Measurements from ENCODE around the gene MARCHF9.

Gene MARCHF9

GRCh38 chr12:57763881-57764661 lies 9.2 kb downstream of the MARCHF9 start:
- Histone ChIP-seq H2BK15ac (ENCODE audit: low read depth, poor library complexity, severe bottlenecking) (no peak overlapping the region), H3K4ac (ENCODE audit: low read depth in 1 of 2, low read length in 2 of 2) (no peak overlapping the region), H2AFZ (ENCODE audit: low read depth, low read length) (no peak overlapping the region), H3K79me1 (replicated peaks; ENCODE audit: low read length, poor library complexity, severe bottlenecking) (no peaks in the 10 kb centered on the region), H2BK5ac (ENCODE audit: low read depth, low read length, poor library complexity, severe bottlenecking) (no peak overlapping the region), H3K4me2 (ENCODE audit: low read length, poor library complexity, severe bottlenecking) (no peak overlapping the region), H4K91ac (ENCODE audit: low read length) (no peak overlapping the region), H3K14ac (ENCODE audit: low read length in 2 of 2) (no peak overlapping the region), H3K9me3 (ENCODE audit: control insufficient read depth, low read length) (no peaks in the 10 kb centered on the region), H3K4me1 (ENCODE audit: control insufficient read depth, insufficient read depth, low read depth, low read length) (peaks cover 24% of the 10 kb centered on the region), H3K9ac (ENCODE audit: low read length) (no peak overlapping the region), H4K8ac (ENCODE audit: low read length) (no peak overlapping the region), H3K27me3 (ENCODE audit: control insufficient read depth in 1 of 2, insufficient read depth in 1 of 2, low read length in 2 of 2) (peaks cover 52 to 58% of the 10 kb centered on the region in 2 experiments), H3K4me3 (ENCODE audit: insufficient read depth in 1 of 2, low read depth in 1 of 2, low read length in 2 of 2) (no peak overlapping the region), H3K23ac (ENCODE audit: low read length in 2 of 2) (no peak overlapping the region), H2BK12ac (ENCODE audit: low read length in 2 of 2) (no peak overlapping the region), H2AK5ac (ENCODE audit: low read length, severe bottlenecking) (no peak overlapping the region), H3K27ac (ENCODE audit: low read length, poor library complexity, severe bottlenecking) (no peak overlapping the region), H2BK120ac (ENCODE audit: low read depth, low read length) (no peak overlapping the region), H3K36me3 (ENCODE audit: control insufficient read depth in 1 of 2, insufficient read depth in 2 of 2, low read depth in 1 of 2, low read length in 2 of 2) (peaks cover 11% of the 10 kb centered on the region in 2 experiments), H3K18ac (ENCODE audit: low read depth in 1 of 2, low read length in 2 of 2) (no peak overlapping the region)
- no peak for DNase-seq
- 81% methylated on average over 6 of the region's 6 CpGs for WGBS

- Histone ChIP-seq H4K8ac (ENCODE audit: low read length) (no peak overlapping the region), H3K14ac (ENCODE audit: low read length in 2 of 2) (peak overlapping the region in 1 of 2 experiments; percentile 88), H3K36me3 (ENCODE audit: control insufficient read depth in 1 of 2, insufficient read depth in 2 of 2, low read depth in 1 of 2, low read length in 2 of 2) (peaks cover 14 to 17% of the 10 kb centered on the region in 2 experiments), H3K27ac (ENCODE audit: low read length, poor library complexity, severe bottlenecking) (no peak overlapping the region), H2BK15ac (ENCODE audit: low read depth, poor library complexity, severe bottlenecking) (no peak overlapping the region), H4K91ac (ENCODE audit: low read length) (no peak overlapping the region), H2BK5ac (ENCODE audit: low read depth, low read length, poor library complexity, severe bottlenecking) (no peak overlapping the region), H3K23ac (ENCODE audit: low read length in 2 of 2) (peak overlapping the region in 1 of 2 experiments; percentile 97), H2AFZ (ENCODE audit: low read depth, low read length) (no peak overlapping the region), H2AK5ac (ENCODE audit: low read length, severe bottlenecking) (no peak overlapping the region), H2BK12ac (ENCODE audit: low read length in 2 of 2) (no peak overlapping the region), H3K4ac (ENCODE audit: low read depth in 1 of 2, low read length in 2 of 2) (no peak overlapping the region), H3K9ac (ENCODE audit: low read length) (peak overlapping the region; percentile 32), H2BK120ac (ENCODE audit: low read depth, low read length) (no peak overlapping the region), H3K18ac (ENCODE audit: low read depth in 1 of 2, low read length in 2 of 2) (no peak overlapping the region), H3K4me3 (ENCODE audit: insufficient read depth in 1 of 2, low read depth in 1 of 2, low read length in 2 of 2) (peak overlapping the region in 1 of 2 experiments; percentile 73), H3K9me3 (ENCODE audit: control insufficient read depth, low read length) (no peaks in the 10 kb centered on the region), H3K79me1 (replicated peaks; ENCODE audit: low read length, poor library complexity, severe bottlenecking) (peaks cover 1% of the 10 kb centered on the region), H3K4me1 (ENCODE audit: control insufficient read depth, insufficient read depth, low read depth, low read length) (peaks cover 24% of the 10 kb centered on the region), H3K4me2 (ENCODE audit: low read length, poor library complexity, severe bottlenecking) (peak overlapping the region; percentile 59), H3K27me3 (ENCODE audit: control insufficient read depth in 1 of 2, insufficient read depth in 1 of 2, low read length in 2 of 2) (peaks cover 52 to 58% of the 10 kb centered on the region in 2 experiments)
- WGBS = 24% methylated on average over 17 of the region's 17 CpGs
- no peak for DNase-seq
These were observed 9.7 kb downstream of the MARCHF9 start for GRCh38 chr12:57764662-57765002.

DNA sequence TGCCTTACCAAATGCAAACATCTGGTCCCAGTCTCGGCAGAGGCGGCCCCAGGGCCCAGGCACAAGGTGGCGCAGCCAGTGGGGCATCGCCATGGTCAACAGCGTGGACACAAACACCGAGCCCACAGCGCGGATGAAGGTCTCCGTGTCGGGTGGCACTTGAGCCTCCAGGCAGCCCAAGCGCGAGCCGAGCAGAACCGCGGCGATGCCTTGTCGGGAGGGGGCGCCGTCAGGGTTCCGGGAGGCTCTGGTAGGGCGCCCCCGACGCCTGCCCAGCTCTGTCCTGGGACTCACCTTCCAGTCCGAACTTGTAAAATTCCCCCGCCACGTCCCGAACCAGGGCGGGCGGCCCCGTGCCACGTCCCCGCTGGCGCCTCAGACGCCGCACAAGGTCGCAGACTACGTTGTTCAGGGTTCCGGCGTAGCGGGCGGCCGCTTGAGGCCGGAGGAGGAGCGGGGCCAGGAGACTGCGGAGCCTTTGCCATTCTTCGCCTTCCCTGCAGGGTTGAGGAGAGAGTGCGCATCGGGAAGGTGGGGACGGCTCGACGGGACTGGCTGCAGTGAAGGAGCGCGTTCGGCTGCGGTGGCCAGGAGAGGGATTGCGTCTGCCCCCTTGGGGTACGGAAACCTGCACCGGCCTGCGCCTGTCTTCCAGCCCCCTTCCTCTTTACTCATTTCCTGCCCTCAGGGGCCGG lies 10.2 kb downstream of the MARCHF9 start:
- Histone ChIP-seq H3K9ac (ENCODE audit: low read length) (peak overlapping the region; percentile 32), H2BK15ac (ENCODE audit: low read depth, poor library complexity, severe bottlenecking) (no peak overlapping the region), H3K27me3 (ENCODE audit: control insufficient read depth in 1 of 2, insufficient read depth in 1 of 2, low read length in 2 of 2) (peaks cover 52 to 58% of the 10 kb centered on the region in 2 experiments), H3K14ac (ENCODE audit: low read length in 2 of 2) (peak overlapping the region in 1 of 2 experiments; percentile 88), H3K18ac (ENCODE audit: low read depth in 1 of 2, low read length in 2 of 2) (peak overlapping the region in 1 of 2 experiments; percentile 11), H2BK5ac (ENCODE audit: low read depth, low read length, poor library complexity, severe bottlenecking) (no peak overlapping the region), H3K23ac (ENCODE audit: low read length in 2 of 2) (peak overlapping the region in 1 of 2 experiments; percentile 97), H2BK12ac (ENCODE audit: low read length in 2 of 2) (no peak overlapping the region), H3K27ac (ENCODE audit: low read length, poor library complexity, severe bottlenecking) (no peak overlapping the region), H2BK120ac (ENCODE audit: low read depth, low read length) (no peak overlapping the region), H3K9me3 (ENCODE audit: control insufficient read depth, low read length) (no peaks in the 10 kb centered on the region), H3K4me2 (ENCODE audit: low read length, poor library complexity, severe bottlenecking) (peak overlapping the region; percentile 59), H3K36me3 (ENCODE audit: control insufficient read depth in 1 of 2, insufficient read depth in 2 of 2, low read depth in 1 of 2, low read length in 2 of 2) (peaks cover 17 to 22% of the 10 kb centered on the region in 2 experiments), H4K91ac (ENCODE audit: low read length) (no peak overlapping the region), H3K4me3 (ENCODE audit: insufficient read depth in 1 of 2, low read depth in 1 of 2, low read length in 2 of 2) (peak overlapping the region; percentile 35 to 73), H3K4ac (ENCODE audit: low read depth in 1 of 2, low read length in 2 of 2) (no peak overlapping the region), H2AK5ac (ENCODE audit: low read length, severe bottlenecking) (no peak overlapping the region), H3K79me1 (replicated peaks; ENCODE audit: low read length, poor library complexity, severe bottlenecking) (peaks cover 3% of the 10 kb centered on the region), H4K8ac (ENCODE audit: low read length) (peak overlapping the region; percentile 31), H3K4me1 (ENCODE audit: control insufficient read depth, insufficient read depth, low read depth, low read length) (peaks cover 24% of the 10 kb centered on the region), H2AFZ (ENCODE audit: low read depth, low read length) (no peak overlapping the region)
- 3% methylated on average over 57 of the region's 60 CpGs for whole genome bisulfite sequencing
- DNase-seq = peak; percentile 55

Data from mesenchymal stem cell (in vitro differentiated cells and primary cell).